HL-60/S4 treated with retinoic acid at 250 ng/mL for 4 days and 3 days (cell line): ENCODE measurements around the gene PCSK6.
"Not testable (repeated sequence)": the region's sequence is repeated elsewhere in the genome, so short reads cannot be mapped to it uniquely, and the experiment has no call there.

ENCODE experiments used
- in situ Hi-C: fragments of 300-500 bp; cut with MboI; formaldehyde crosslinking; loops from 2 replicates; pipeline ENCODE4 v1.7.0; 2022; ENCODE audit warnings: low sequenced_read_pairs

Gene PCSK6

DNA sequence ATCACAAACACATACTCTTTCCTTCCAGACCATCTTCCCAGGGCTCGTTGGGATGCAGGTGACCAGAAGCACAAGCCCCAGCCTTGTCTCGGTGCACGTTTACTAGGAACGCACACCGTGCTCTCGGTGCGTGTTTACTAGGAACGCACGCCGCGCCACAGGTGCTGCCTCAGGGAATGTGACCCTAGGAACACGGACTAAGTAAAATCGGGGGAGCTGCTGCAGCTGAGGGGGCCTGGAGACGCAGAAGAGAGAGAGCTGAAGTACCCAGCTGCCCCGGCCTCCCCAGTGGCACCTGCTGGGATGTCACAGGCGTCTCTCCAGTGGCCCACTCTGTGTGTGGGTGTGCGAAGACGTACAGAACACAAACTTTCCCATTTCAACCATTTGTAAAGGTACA lies 103.5 kb downstream of the PCSK6 start:
- in situ Hi-C loops, result no loop called here

- in situ Hi-C loops, result no loop called here
Observed at GRCh38 chr15:101384276-101384675, 105.2 kb downstream of the PCSK6 start.

DNA sequence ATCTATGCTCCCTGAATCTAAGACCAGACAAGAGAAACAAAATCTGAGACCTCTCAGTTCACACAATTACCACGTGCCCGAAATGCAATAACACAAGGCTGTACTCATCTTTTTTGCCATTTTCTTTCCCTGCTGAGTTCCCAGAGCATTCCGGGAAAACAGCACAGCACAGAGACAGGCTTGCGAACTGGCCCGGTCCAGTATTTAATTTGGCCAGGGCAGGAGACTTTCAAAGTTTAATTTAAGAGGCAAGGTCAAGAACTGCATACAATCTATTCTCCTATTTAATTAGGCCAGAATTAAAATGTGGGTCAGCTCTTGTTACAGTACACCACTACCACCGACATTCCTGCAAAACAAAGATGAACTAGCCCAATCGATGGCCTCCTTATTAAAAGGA lies 107.0 kb downstream of the PCSK6 start:
- in situ Hi-C loops, result no loop called here

DNA sequence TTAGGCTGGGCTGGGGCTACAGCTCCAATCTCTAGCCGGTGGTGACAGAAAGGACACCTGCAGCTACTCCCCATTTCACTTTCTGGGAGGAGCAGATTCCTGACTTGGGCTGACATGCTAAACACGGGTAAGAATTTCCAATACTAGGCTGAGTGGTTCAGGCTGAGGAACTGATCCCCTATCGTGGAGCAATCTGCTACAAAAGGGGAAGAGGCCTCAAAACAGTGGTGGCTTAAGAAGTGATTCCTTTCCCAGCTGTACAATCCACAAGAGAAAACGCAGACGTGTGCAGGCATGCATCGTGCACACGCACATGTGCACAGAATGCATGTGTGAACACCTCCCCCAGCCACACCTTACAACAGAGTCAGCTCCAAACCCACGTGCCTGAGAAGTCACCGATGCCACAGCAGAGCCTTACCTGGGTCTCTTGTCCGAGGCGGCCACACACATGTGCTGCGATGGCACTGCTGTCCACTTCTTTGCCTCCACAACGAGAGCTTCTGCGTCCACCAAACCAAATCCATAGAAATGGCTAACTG lies 107.8 kb downstream of the PCSK6 start:
- in situ Hi-C loops, result no loop called here

- in situ Hi-C loops, result no loop called here
Observed at GRCh38 chr15:101380146-101380545, 109.4 kb downstream of the PCSK6 start.

- in situ Hi-C loops, result no loop called here
Observed at GRCh38 chr15:101379647-101380046, 109.9 kb downstream of the PCSK6 start.

- in situ Hi-C loops, result no loop called here
Observed at GRCh38 chr15:101378879-101379278, 110.6 kb downstream of the PCSK6 start.

- in situ Hi-C loops, result no loop called here
Observed at GRCh38 chr15:101378171-101378755, 111.2 kb downstream of the PCSK6 start.

GRCh38 chr15:101376615-101377395 lies 112.7 kb downstream of the PCSK6 start:
- in situ Hi-C loops, result no loop called here

DNA sequence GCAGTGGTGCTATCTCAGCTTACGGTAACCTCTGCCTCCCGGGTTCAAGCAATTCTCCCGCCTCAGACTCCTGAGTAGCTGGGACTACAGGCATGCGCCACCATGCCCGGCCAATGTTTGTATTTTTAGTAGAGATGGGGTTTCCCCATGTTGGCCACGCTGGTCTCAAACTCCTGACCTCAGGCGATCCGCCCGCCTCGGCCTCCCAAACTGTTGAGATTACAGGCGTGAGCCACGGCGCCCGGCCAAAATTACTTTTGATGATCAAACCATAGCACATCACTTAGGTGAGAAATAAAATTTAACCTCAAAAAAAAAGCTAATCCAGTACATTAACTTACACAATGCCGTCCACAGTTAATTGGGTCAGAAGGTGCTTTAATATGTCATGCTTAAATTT lies 114.5 kb downstream of the PCSK6 start:
- in situ Hi-C loops, result not testable (repeated sequence)

- in situ Hi-C loops, result no loop called here
Observed at GRCh38 chr15:101374326-101374725, 115.2 kb downstream of the PCSK6 start.

GRCh38 chr15:101373577-101373976 lies 115.9 kb downstream of the PCSK6 start:
- in situ Hi-C loops, result no loop called here

- in situ Hi-C loops, result no loop called here
Observed at GRCh38 chr15:101372960-101373525, 116.5 kb downstream of the PCSK6 start.

DNA sequence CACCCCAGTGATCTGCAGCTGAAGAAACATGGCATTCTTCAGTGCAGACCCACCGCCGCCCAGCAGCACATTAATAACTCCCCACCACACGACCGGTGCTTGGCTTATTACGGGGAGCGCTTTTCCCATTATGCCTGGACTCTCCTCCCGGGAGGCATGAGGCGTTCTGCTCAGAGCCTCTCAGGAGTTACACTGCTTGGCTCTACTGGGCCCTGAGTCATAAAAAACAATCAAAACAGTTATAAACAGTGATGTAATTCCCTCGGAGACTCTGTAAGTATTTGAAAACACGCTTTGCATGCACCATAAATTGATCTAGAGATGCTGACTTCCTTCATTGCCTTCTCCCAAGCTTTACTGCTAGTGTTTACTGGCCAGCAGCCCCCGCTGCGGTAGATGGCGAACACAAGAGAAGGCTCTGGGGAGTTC lies 117.3 kb downstream of the PCSK6 start:
- in situ Hi-C loops, result no loop called here

GRCh38 chr15:101371519-101371918 lies 118.0 kb downstream of the PCSK6 start:
- in situ Hi-C loops, result no loop called here

- in situ Hi-C loops, result no loop called here
Observed at GRCh38 chr15:101371081-101371480, 118.4 kb downstream of the PCSK6 start.

- in situ Hi-C loops, result no loop called here
Observed at GRCh38 chr15:101370330-101371024, 119.0 kb downstream of the PCSK6 start.

GRCh38 chr15:101369676-101370075 lies 119.8 kb downstream of the PCSK6 start:
- in situ Hi-C loops, result no loop called here

GRCh38 chr15:101368861-101369642 lies 120.5 kb downstream of the PCSK6 start:
- in situ Hi-C loops, result no loop called here

GRCh38 chr15:101368086-101368780 lies 121.3 kb downstream of the PCSK6 start:
- in situ Hi-C loops, result no loop called here
